GM20000 (cell line): ENCODE results near the gene ASH1L.

Source experiments
- DNase-seq: peaks from one replicate; pipeline ENCODE4 v3.0.0; 2012; ENCODE audit warnings: low spot score
- TF ChIP-seq, protein P1 (sequence below): IDR thresholded peaks from 2 replicates; pipeline ENCODE4 v1.5.1; 2012; ENCODE audit warnings: mild to moderate bottlenecking, control low read depth; ENCODE audit errors: extremely low read depth, missing control alignments

ASH1L gene

GRCh38 chr1:155472491-155473083, 90.0 kb downstream of the ASH1L start:
- TF ChIP-seq, protein P1, sequence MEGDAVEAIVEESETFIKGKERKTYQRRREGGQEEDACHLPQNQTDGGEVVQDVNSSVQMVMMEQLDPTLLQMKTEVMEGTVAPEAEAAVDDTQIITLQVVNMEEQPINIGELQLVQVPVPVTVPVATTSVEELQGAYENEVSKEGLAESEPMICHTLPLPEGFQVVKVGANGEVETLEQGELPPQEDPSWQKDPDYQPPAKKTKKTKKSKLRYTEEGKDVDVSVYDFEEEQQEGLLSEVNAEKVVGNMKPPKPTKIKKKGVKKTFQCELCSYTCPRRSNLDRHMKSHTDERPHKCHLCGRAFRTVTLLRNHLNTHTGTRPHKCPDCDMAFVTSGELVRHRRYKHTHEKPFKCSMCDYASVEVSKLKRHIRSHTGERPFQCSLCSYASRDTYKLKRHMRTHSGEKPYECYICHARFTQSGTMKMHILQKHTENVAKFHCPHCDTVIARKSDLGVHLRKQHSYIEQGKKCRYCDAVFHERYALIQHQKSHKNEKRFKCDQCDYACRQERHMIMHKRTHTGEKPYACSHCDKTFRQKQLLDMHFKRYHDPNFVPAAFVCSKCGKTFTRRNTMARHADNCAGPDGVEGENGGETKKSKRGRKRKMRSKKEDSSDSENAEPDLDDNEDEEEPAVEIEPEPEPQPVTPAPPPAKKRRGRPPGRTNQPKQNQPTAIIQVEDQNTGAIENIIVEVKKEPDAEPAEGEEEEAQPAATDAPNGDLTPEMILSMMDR: no peak
- no peak for DNase-seq

DNA sequence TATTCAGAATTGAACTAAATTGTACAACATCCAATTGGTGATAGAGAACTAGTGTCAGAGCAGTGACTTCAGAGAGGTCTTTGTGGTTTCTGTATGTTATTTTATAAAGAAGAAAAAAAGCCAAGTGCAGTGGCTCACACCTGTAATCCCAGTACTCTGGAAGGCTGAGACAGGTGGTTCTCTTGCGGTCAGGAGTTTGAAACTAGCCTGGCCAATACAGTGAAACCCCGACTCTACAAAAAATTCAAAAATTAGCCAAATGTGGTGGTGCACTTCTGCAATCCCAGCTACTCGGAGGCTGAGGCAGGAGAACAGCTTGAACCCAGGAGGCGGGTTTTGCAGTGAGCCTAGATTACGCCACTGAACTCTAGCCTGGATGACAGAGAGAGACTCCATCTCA, 90.7 kb downstream of the ASH1L start:
- DNase-seq: no peak
- TF ChIP-seq, protein P1: no peak

GRCh38 chr1:155471026-155471425, 91.6 kb downstream of the ASH1L start:
- no peak for DNase-seq

GRCh38 chr1:155466996-155467395, 95.6 kb downstream of the ASH1L start:
- TF ChIP-seq, protein P1: no peak

More at GRCh38 chr1:155471026-155471425, 91.6 kb downstream of the ASH1L start:
- TF ChIP-seq, protein P1: no peak

GRCh38 chr1:155466617-155466972, 96.0 kb downstream of the ASH1L start:
- DNase-seq: no peak
- TF ChIP-seq, protein P1: no peak

More at GRCh38 chr1:155466996-155467395, 95.6 kb downstream of the ASH1L start:
- DNase-seq: no peak

- TF ChIP-seq, protein P1: no peak
- DNase-seq: no peak
These were observed 98.5 kb downstream of the ASH1L start for GRCh38 chr1:155463865-155464650.

DNA sequence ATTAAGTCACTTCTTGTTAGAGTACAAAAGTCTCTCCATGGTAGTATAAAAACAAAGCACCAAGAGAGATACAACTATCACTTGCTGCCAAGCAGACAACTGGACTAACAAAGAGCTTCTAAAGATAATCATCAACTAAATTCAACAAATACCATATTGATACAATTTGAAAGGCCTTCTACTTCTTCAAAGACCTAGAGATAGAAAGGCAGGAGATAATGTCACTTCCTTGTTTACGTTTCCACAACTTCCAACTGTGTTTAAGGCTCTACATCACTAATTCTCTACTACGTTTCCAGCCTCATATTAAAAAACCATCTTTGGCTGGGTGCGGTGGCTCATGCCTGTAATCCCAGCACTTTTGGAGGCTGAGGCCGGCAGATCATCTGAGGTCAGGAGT, 104.5 kb downstream of the ASH1L start:
- no peak for DNase-seq
- TF ChIP-seq, protein P1: no peak
